HG03469 (cell line): ENCODE measurements around the gene ABAT.

Source experiments
- ATAC-seq: cut with Tn5 transposase; IDR thresholded peaks from one replicate; pipeline ENCODE4 v1.9.1; 2021; ENCODE audit warnings: mild to moderate bottlenecking, moderate library complexity, moderate number of reproducible peaks; ENCODE audit not compliant: unreplicated experiment

ABAT gene

GRCh38 chr16:8714807-8715206 lies 40.4 kb downstream of the ABAT start:
- ATAC-seq, result no peak

GRCh38 chr16:8716052-8716451 lies 41.6 kb downstream of the ABAT start:
- ATAC-seq, result no peak

- ATAC-seq, result no peak
These were observed 42.2 kb downstream of the ABAT start for GRCh38 chr16:8716592-8716991.

GRCh38 chr16:8717469-8717868 lies 43.1 kb downstream of the ABAT start:
- no peak for ATAC-seq

- no peak for ATAC-seq
These were observed 43.5 kb downstream of the ABAT start for GRCh38 chr16:8717892-8718415.

- ATAC-seq, result no peak
These were observed 44.6 kb downstream of the ABAT start for GRCh38 chr16:8718851-8719680.

GRCh38 chr16:8720080-8720966 lies 45.9 kb downstream of the ABAT start:
- no peak for ATAC-seq

GRCh38 chr16:8720967-8721308 lies 46.5 kb downstream of the ABAT start:
- ATAC-seq, result no peak

- ATAC-seq, result no peak
These were observed 47.1 kb downstream of the ABAT start for GRCh38 chr16:8721336-8722024.

- ATAC-seq, result no peak
These were observed 47.6 kb downstream of the ABAT start for GRCh38 chr16:8722025-8722348.

- ATAC-seq, result no peak
These were observed 51.2 kb downstream of the ABAT start for GRCh38 chr16:8725513-8726178.

- ATAC-seq, result no peak
These were observed 52.9 kb downstream of the ABAT start for GRCh38 chr16:8727131-8727806.

GRCh38 chr16:8727857-8728618 lies 53.6 kb downstream of the ABAT start:
- no peak for ATAC-seq

GRCh38 chr16:8729779-8730334 lies 55.4 kb downstream of the ABAT start:
- ATAC-seq, result no peak

GRCh38 chr16:8730335-8730915 lies 56.0 kb downstream of the ABAT start:
- ATAC-seq, result no peak

GRCh38 chr16:8733849-8734540 lies 59.6 kb downstream of the ABAT start:
- ATAC-seq, result no peak

GRCh38 chr16:8735574-8735973 lies 61.2 kb downstream of the ABAT start:
- no peak for ATAC-seq

- no peak for ATAC-seq
These were observed 61.8 kb downstream of the ABAT start for GRCh38 chr16:8736123-8736668.
